Measurements from ENCODE around the gene HLTF.

The HLTF gene

GRCh38 chr3:149061776-149062175, 24.6 kb downstream of the HLTF start:
- DNase-seq (ENCODE audit: low read depth, low spot score): no peak
- peaks cover 75% of the 10 kb centered on the region for H3K36me3 ChIP-seq (ENCODE audit: insufficient read depth, insufficient read length, low read length)
- H3K4me1 ChIP-seq (ENCODE audit: insufficient read depth, insufficient read length): no peaks in the 10 kb centered on the region
- TF ChIP-seq YY1 (IDR thresholded peaks at IDR 0.05; ENCODE audit: insufficient read depth, insufficient read length): no peak
- no peak for TF ChIP-seq ZNF274 (IDR thresholded peaks at IDR 0.05; ENCODE audit: low read depth, low read length)
- TF ChIP-seq SUZ12 (IDR thresholded peaks at IDR 0.05; ENCODE audit: extremely low read depth, insufficient read depth, insufficient read length): no peak
- H3K9me3 ChIP-seq (ENCODE audit: insufficient read depth, low read length): no peaks in the 10 kb centered on the region
- H3K4me3 ChIP-seq (ENCODE audit: insufficient read length, low read depth): no peak overlapping the region
- H3K9ac ChIP-seq (ENCODE audit: insufficient read length, low read depth): no peak overlapping the region
- H3K27me3 ChIP-seq (ENCODE audit: insufficient read depth, insufficient read length): no peaks in the 10 kb centered on the region

GRCh38 chr3:149058602-149059001, 27.7 kb downstream of the HLTF start:
- Histone ChIP-seq H3K9me3 (ENCODE audit: insufficient read depth, low read length) (no peaks in the 10 kb centered on the region), H3K4me1 (ENCODE audit: insufficient read depth, insufficient read length) (no peaks in the 10 kb centered on the region), H3K4me3 (ENCODE audit: insufficient read length, low read depth) (no peak overlapping the region), H3K9ac (ENCODE audit: insufficient read length, low read depth) (no peak overlapping the region), H3K27me3 (ENCODE audit: insufficient read depth, insufficient read length) (no peaks in the 10 kb centered on the region), H3K36me3 (ENCODE audit: insufficient read depth, insufficient read length, low read length) (peaks cover 74% of the 10 kb centered on the region)
- DNase-seq (ENCODE audit: low read depth, low spot score): no peak
- TF ChIP-seq YY1 (IDR thresholded peaks at IDR 0.05; ENCODE audit: insufficient read depth, insufficient read length) (no peak), SUZ12 (IDR thresholded peaks at IDR 0.05; ENCODE audit: extremely low read depth, insufficient read depth, insufficient read length) (no peak), ZNF274 (IDR thresholded peaks at IDR 0.05; ENCODE audit: low read depth, low read length) (no peak)

GRCh38 chr3:149058198-149058597, 28.1 kb downstream of the HLTF start:
- DNase-seq (ENCODE audit: low read depth, low spot score): no peak
- H3K9me3 ChIP-seq (ENCODE audit: insufficient read depth, low read length): no peaks in the 10 kb centered on the region
- H3K9ac ChIP-seq (ENCODE audit: insufficient read length, low read depth): no peak overlapping the region
- H3K4me1 ChIP-seq (ENCODE audit: insufficient read depth, insufficient read length): no peaks in the 10 kb centered on the region
- TF ChIP-seq ZNF274 (IDR thresholded peaks at IDR 0.05; ENCODE audit: low read depth, low read length) (no peak), SUZ12 (IDR thresholded peaks at IDR 0.05; ENCODE audit: extremely low read depth, insufficient read depth, insufficient read length) (no peak), YY1 (IDR thresholded peaks at IDR 0.05; ENCODE audit: insufficient read depth, insufficient read length) (no peak)
- peaks cover 74% of the 10 kb centered on the region for H3K36me3 ChIP-seq (ENCODE audit: insufficient read depth, insufficient read length, low read length)
- H3K4me3 ChIP-seq (ENCODE audit: insufficient read length, low read depth): no peak overlapping the region
- H3K27me3 ChIP-seq (ENCODE audit: insufficient read depth, insufficient read length): no peaks in the 10 kb centered on the region

- Histone ChIP-seq H3K4me3 (ENCODE audit: insufficient read length, low read depth) (no peak overlapping the region), H3K9ac (ENCODE audit: insufficient read length, low read depth) (no peak overlapping the region), H3K36me3 (ENCODE audit: insufficient read depth, insufficient read length, low read length) (peaks cover 68% of the 10 kb centered on the region), H3K4me1 (ENCODE audit: insufficient read depth, insufficient read length) (no peaks in the 10 kb centered on the region), H3K9me3 (ENCODE audit: insufficient read depth, low read length) (no peaks in the 10 kb centered on the region), H3K27me3 (ENCODE audit: insufficient read depth, insufficient read length) (no peaks in the 10 kb centered on the region)
- TF ChIP-seq ZNF274 (IDR thresholded peaks at IDR 0.05; ENCODE audit: low read depth, low read length): no peak
- TF ChIP-seq SUZ12 (IDR thresholded peaks at IDR 0.05; ENCODE audit: extremely low read depth, insufficient read depth, insufficient read length): no peak
- no peak for TF ChIP-seq YY1 (IDR thresholded peaks at IDR 0.05; ENCODE audit: insufficient read depth, insufficient read length)
- no peak for DNase-seq (ENCODE audit: low read depth, low spot score)
Measured at GRCh38 chr3:149055575-149055974, 30.8 kb downstream of the HLTF start.

GRCh38 chr3:149044339-149045083, 41.8 kb downstream of the HLTF start:
- no peak overlapping the region for H3K4me3 ChIP-seq (ENCODE audit: insufficient read length, low read depth)
- no peaks in the 10 kb centered on the region for H3K4me1 ChIP-seq (ENCODE audit: insufficient read depth, insufficient read length)
- peaks cover 70% of the 10 kb centered on the region for H3K36me3 ChIP-seq (ENCODE audit: insufficient read depth, insufficient read length, low read length)
- no peak for DNase-seq (ENCODE audit: low read depth, low spot score)
- TF ChIP-seq ZNF274 (IDR thresholded peaks at IDR 0.05; ENCODE audit: low read depth, low read length) (no peak), YY1 (IDR thresholded peaks at IDR 0.05; ENCODE audit: insufficient read depth, insufficient read length) (no peak), SUZ12 (IDR thresholded peaks at IDR 0.05; ENCODE audit: extremely low read depth, insufficient read depth, insufficient read length) (no peak)
- no peaks in the 10 kb centered on the region for H3K9me3 ChIP-seq (ENCODE audit: insufficient read depth, low read length)
- no peaks in the 10 kb centered on the region for H3K27me3 ChIP-seq (ENCODE audit: insufficient read depth, insufficient read length)
- no peak overlapping the region for H3K9ac ChIP-seq (ENCODE audit: insufficient read length, low read depth)

- Histone ChIP-seq H3K4me1 (ENCODE audit: insufficient read depth, insufficient read length) (no peaks in the 10 kb centered on the region), H3K27me3 (ENCODE audit: insufficient read depth, insufficient read length) (no peaks in the 10 kb centered on the region), H3K9me3 (ENCODE audit: insufficient read depth, low read length) (no peaks in the 10 kb centered on the region), H3K4me3 (ENCODE audit: insufficient read length, low read depth) (no peak overlapping the region), H3K36me3 (ENCODE audit: insufficient read depth, insufficient read length, low read length) (peaks cover 70% of the 10 kb centered on the region), H3K9ac (ENCODE audit: insufficient read length, low read depth) (no peak overlapping the region)
- DNase-seq (ENCODE audit: low read depth, low spot score): no peak
- TF ChIP-seq YY1 (IDR thresholded peaks at IDR 0.05; ENCODE audit: insufficient read depth, insufficient read length) (no peak), SUZ12 (IDR thresholded peaks at IDR 0.05; ENCODE audit: extremely low read depth, insufficient read depth, insufficient read length) (no peak), ZNF274 (IDR thresholded peaks at IDR 0.05; ENCODE audit: low read depth, low read length) (no peak)
Measured at GRCh38 chr3:149042789-149043386, 43.4 kb downstream of the HLTF start.

- Histone ChIP-seq H3K4me1 (ENCODE audit: insufficient read depth, insufficient read length) (no peaks in the 10 kb centered on the region), H3K36me3 (ENCODE audit: insufficient read depth, insufficient read length, low read length) (peaks cover 63% of the 10 kb centered on the region), H3K9me3 (ENCODE audit: insufficient read depth, low read length) (no peaks in the 10 kb centered on the region), H3K27me3 (ENCODE audit: insufficient read depth, insufficient read length) (no peaks in the 10 kb centered on the region), H3K9ac (ENCODE audit: insufficient read length, low read depth) (no peak overlapping the region), H3K4me3 (ENCODE audit: insufficient read length, low read depth) (no peak overlapping the region)
- no peak for TF ChIP-seq YY1 (IDR thresholded peaks at IDR 0.05; ENCODE audit: insufficient read depth, insufficient read length)
- TF ChIP-seq SUZ12 (IDR thresholded peaks at IDR 0.05; ENCODE audit: extremely low read depth, insufficient read depth, insufficient read length): no peak
- no peak for TF ChIP-seq ZNF274 (IDR thresholded peaks at IDR 0.05; ENCODE audit: low read depth, low read length)
- DNase-seq (ENCODE audit: low read depth, low spot score): no peak
Measured at GRCh38 chr3:149038322-149038721, 48.0 kb downstream of the HLTF start.
